NCI-H1092 (cell line): ENCODE data around the gene DGKG.
A peak's percentile ranks its signal among the peaks of the same experiment; 100 is the strongest.

ENCODE experiments used
- DNase-seq: peaks from one replicate; lab custom pipeline; 2025; lab: John Stamatoyannopoulos, UW

Gene DGKG

DNA sequence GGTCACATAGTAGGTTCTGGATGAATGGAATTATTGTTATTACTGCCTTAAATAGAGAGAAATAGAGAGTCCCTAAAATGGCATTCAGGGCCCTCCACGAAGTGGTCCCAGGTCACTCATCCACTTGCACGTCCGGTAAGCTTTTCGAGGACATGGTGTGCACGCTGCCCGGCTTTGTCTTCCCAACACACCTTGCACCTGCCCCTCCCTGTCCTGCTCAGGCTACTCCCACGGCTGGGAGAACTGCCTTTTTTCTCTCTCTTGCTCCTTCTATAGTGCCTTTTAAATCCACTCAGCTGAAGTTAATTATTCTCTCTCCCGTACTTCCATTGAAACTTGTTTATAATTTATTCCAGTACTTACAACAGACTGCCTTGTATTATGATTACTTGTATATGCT lies 5.6 kb upstream of the DGKG start:
- no peak for DNase-seq

DNA sequence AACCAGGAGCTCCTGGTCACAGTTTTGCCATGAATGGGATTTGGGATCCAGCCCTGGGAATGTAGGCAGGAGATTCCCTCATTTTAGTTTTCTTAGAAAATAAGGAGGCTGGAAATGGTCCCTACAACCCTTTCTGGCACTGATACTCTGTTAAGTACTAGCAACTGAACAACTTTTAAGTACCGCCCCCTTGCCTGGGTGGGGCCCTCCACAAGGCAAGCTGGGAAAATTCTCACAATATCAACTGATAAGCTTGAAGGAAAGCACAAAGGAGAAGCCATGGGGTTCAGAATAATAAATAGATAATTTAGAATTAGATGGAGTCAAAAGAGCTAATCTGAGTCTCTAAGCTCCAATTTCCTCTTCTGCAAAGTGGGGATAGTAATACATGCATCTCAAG lies 4.2 kb upstream of the DGKG start:
- no peak for DNase-seq

DNA sequence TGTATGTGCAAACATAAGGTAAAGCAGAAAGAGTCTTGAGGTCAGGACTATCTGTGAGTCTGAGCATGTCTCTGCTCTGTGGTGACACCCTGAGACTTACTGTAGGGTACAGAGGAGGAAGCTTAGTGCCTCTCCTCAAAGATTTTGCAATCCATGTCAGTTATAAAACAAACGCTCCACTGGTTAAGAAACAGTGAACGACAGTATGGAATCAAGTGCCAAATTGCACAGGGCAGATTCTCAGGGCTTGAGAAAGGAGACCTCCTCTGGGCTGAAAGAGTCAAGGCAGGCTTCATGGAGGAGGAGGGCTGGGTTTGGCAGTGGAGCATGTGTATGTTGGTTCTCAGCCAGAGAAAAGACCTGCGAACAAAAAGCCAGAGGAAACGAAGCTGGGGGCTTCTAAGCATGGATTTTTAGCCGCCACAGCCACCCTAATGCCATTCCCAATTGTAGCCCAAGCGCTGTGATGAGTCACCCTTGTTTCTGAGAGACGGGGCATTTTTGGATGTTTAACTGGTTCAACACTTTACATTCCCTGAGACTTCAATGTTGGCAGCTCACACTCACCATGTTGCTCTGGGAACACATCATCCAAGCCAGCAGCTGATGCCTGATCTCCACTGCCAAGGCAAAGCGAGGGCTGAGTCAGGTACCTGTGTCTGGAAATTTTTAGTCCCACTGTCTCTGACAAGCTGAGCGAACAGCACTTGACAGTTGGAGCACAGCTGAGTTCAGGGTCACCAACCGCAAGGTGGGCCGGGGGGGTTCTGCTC lies 3.4 kb upstream of the DGKG start:
- DNase-seq = no peak

DNA sequence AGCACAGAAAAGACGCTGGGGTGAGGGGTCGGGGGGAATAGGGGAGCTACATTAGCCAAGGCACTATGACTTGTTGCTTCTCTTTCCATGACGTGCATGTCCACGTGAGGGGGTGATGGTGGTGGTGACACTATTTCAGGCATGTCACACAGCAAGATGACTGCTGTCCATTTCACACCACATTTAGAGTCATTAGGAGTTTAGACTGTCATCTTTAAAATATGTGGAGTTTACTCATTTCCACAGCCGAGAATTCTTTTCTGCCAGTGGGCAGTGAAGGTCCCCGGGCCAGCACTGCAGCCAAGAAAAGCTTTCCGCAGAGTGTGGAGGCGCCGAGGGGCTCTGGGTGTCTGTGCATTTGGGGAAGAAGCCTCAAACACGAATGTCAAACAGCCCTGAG lies 954 bp upstream of the DGKG start:
- no peak for DNase-seq

DNA sequence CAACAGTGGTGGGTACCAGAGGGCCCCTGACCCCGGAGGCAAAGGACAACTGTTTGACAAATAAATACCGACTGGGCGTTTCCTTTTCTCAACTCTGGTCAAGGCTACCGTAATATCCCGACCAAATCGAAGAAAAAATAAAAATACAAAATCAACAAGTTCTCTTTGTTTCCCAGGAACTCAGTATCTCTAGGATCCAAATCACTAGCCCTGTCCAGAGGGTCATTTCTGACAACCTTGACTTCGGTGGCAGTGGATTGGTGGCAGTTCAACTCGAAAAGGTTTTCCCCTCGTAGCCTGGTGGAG lies 456 bp upstream of the DGKG start:
- no peak for DNase-seq

DNA sequence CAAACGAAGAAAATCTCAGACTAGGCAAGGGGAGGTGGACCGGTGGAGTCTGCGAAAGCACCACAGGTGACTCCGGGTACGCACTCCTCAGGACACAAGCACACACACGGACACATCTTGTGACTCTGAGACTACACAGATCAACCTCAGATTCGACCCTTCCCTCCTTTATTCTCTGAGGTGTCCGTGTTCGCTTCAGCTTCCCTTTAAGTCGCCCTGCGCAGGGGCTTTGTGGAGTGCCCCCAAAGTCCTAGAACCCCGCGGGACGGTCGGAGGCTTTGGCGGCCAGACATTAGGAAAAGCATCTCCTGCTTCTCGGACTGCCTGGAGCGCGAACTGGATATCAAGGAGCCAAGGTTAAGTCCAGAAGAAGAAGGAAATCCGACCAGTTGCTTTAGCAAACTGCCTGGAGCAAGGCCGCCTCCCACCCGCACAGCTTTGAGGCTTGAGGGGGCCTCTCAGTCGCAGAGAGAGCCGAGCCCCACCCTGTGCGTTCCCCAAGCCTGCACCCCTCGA lies 730 bp downstream of the DGKG start:
- no peak for DNase-seq

DNA sequence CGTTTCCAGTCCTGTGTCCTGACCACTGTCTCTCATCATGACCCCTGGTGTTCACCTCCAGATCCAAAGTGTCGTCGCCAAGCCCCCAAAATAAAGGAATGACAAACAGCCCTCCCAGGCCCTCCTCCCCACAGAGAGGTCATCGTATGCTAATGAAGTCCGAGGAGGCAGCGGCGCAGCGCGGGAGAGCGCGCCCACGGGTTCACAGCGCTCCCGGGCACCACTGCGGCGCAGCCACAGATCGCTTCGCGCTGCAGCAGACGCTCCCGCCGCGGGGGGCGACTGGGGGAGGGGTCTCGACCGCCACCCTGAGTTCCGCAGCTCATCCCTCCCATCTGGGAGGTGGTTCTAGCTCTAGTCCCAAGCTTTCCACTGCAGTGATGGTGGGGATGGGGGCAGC lies 1.3 kb downstream of the DGKG start:
- no peak for DNase-seq

DNA sequence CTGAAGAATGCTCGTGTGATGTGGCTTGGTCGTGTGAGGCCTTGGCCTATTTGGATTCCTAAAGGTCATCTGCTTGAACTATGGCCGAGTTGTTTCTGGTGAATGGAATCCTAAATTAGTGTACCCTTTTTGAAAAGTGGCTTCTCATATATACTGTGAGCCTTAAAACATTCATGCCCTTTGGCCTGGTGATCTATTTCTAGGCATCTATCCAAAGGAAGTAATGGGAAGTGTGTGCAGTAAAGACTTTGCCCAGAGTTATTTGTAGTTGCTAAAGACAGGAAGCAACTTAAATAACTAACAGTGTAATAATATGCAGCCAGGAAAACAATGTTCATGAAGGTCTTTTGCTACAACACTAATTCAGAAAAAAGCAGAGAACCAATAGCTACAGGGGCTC lies 3.0 kb downstream of the DGKG start:
- no peak for DNase-seq

DNA sequence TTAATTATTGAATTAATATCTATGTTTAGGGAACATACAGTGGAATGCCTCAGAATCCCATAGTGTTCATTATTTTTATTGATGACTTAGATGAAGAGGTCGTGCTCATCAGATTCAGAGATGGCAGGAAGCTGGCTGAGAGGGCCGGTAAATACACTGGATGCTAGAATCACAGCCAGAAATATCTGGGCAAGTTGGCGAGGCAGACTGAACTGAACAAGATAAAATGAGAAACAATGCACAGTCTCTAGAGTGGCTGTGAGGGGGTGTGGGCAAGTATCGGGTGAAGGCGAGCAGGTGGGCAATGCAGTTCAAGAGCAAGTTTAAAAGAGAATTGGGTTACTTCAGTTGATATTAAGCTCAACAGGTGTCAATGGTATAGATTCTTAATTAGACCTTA lies 5.9 kb downstream of the DGKG start:
- DNase-seq = no peak

DNA sequence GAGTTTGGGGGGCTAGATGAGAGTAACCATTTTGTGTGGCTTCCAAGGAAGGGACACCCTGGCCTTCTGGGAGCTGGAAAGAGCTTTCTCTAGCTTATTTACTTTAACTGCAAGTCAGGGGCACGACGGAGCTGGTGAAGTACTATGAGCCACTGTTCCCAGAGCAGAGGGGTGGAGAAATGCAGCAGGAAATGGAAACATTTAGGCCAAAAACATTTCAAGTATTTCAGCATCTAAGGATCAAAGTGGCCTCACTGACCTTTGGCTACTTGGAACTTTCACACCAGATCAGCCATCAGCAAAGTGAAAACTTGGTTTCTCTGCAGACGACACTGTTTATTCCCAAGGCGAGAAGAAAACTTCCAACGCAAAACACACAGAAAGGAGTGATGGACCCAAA lies 7.9 kb downstream of the DGKG start:
- no peak for DNase-seq

DNA sequence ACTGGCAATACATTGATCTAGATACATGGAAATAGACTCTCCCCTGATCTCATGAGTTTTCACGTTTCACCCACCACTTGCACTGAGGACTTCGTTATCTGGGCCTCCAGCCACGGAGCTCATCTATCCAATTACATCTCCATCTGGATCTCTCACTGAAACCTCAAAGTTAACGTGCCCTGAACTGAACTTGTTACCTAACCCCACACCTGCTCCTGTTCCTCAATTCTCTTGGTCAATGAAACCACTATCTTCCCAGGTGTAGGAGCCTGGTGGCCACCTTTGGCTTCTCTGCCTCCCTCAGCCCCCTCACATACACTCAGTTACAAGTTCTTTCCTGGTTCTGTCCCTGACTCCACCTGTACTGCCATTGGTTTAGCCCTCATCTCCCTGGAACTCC lies 9.7 kb downstream of the DGKG start:
- DNase-seq = no peak

DNA sequence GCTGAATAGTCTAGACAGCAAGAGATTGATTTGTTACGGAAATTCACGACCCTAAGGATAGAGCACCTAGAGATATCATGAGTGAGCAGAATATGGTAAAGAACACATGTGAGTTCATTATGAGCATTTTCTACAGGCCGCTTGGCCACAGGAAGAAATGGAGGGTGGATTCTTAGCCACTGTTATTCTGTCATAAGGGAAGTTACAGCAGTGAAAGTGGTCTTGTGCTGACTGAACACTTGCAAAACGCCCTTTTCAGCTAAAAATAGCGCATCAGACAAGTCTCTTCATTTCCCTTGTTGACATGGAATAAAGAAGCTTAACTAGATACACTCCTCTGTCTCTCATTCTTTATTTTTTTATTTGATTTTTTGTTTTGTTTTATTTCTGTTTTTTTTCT lies 19.8 kb downstream of the DGKG start:
- no peak for DNase-seq

DNA sequence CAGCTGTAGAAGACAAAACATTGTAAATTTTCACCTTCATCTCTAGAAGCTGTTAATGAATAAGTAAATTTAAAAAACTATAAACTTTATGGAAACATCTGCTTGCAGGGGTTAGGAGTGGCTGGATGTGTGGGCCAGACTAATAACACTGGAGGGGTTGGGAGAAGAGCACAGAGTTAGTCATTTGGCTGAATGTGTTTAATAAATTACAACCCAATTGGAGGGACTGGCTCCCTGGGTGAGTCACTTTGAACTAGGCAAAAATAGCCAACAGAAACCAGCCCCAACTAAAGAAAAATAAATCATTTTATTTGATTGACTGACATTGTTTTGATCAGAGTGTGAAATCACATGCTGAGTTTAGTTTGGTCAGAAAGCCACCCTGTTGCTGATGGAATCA lies 21.8 kb downstream of the DGKG start:
- no peak for DNase-seq

DNA sequence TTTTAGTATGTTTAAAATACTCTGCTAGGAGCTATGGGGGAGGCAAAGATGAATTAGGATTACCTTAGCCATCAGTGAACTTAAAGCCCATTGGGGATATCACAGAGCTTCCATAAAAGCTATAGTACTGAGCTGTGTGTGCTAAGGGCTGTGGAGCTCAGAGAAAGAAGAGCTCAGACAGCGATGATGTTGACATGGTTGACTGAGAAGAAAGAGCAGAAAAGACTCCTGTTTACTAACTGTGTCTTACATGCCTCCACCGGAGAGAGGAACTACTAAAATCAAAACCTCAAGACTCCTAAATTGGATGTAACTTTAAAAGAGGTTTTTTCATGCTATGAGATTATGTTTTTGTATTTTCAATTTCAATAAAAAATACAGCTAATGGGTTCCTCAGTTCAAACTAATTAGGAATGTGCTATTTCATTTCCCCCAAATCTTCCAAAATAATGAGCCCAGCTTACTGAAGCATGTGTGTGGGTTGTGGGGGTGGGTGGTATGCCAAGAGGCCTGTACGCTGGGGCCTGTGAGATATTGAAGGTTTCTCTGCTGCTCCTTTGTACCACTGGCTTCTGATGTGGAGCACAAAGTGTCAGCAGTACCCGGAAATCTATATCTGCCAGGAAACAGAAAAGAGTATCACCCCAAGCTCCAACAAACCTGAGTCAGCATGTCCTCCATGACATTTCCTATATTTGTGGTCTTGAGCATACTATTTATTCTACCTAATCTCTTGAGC lies 22.7 kb downstream of the DGKG start:
- no peak for DNase-seq

DNA sequence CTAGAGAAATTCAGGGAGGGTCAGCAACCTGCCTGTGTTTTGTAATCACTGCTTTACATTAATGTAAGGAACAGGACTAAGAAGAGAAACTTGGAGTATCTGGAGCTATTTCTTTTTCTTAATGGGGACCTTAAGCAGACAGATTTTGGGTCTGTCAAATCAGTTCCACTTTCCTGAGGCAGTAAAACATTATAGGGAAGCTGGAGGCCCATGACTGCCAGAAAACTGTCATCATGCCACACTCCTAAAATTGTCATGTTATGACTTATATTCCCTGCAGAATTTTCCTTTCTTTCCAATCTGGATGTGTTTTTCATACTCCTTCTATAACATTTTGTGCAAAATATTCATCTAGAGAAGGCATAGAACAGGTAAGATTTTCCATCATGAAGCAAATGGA lies 28.8 kb downstream of the DGKG start:
- no peak for DNase-seq

DNA sequence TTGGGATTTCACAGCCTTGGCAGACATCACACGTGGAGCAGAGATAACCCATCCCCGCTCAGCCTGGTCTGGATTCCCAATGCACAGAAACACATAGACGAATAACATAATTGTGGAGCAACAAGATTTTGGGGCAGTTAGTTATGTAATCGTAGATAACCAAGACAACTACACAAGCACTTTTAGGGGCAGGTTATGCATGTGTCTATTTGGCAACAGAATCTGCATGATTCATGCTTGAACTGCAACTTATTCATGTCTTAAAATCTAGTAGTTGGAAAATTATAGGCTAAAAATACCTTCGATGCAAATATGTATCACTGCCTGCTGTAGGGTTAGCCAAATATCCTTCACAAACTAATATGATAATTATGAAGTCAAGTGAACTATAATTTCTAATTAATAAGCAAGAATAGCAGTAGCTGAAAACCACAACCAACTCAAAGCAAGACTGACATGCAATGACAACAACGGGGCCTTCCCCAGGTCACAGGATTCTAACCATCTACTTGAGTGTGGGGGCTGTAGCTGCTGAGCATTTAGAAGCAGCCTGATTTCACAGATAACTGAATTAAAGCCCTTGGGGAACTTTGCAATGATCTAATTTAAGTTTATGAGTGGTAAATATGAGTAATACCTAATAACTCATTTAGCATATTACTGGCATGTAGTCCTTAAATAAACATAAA lies 31.1 kb downstream of the DGKG start:
- DNase-seq = no peak

DNA sequence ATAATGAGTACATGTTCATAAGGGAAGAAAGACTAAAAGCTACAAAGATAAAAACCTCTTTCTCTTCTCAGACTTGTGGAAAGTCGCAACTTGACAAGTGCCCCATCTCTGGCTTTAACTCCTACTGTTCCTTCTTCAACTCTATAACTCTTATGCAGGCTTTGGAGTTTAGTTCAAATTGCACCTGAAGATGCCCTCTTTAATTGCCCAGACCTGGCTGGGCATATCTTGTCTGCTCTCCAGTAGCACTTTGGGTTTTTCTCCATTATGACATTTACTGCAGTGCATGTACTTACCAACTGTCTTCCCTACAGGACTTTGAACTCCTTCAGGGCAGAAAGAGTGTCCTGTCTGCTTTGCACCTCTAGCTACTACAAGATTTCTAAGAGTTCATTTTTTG lies 32.4 kb downstream of the DGKG start:
- no peak for DNase-seq

DNA sequence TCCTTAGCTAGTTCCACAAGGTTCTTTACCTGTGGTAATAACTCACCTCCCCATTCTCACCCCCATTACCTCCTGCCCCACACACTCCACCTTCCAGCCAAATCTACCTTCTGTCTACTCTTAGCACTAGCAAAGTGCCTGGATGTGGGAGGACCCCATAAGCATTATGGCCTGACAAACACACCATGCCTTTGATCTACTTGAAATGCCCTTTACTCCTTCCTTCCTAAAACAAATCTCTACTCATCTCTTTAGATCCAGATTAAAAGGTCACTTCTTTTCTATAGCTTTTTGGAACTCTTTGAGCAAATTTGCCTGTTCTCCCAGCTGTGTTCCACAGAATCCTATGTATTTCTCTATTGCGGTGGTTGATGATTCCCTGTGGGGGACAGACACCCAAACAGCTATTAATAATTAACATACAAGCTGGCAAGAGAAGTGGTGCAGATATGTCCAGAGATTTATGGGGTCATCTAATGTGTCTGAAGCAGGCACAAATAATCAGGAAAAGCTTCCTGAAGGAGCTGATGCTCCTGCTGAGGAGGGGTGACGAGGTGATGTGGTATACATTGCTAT lies 34.0 kb downstream of the DGKG start:
- DNase-seq = no peak

DNA sequence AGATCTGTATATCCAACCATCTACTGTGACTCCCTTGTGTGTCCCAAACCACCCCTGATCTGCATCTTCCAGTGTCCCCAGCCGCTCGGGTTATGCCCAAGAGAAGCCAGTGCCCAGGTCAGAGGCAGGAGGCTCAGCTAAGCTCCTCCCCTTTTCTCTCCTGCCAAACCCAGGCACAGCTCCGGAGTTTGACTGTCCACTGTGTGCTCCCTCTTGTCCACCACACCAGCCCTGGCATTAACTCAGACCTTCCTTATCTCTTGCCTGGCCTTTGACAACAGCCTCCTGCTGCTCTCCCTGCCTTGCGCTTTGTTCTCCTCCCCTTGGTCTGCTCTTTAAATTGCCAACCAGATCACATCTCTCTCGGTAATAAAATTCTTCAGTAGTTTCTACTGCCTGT lies 39.3 kb downstream of the DGKG start:
- no peak for DNase-seq

DNA sequence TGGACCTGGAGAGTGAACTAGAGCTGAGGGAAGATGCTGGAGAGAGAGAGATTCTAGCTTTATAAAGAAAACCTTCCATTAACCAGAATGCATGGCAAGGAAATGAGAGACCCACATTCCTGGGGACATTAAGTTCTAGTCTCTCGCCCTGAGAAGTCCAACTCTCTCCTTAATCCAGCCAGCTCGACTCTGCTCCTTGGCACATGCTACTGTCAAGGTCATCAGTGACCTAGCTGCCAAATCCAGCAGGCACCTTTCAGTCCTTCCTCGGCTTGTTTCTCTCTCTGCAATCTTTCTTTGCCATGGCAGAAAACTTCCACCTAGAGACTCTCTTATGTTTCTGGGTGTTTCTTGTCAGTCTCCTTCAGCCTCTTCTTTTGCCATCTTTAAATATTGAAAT lies 40.3 kb downstream of the DGKG start:
- no peak for DNase-seq

DNA sequence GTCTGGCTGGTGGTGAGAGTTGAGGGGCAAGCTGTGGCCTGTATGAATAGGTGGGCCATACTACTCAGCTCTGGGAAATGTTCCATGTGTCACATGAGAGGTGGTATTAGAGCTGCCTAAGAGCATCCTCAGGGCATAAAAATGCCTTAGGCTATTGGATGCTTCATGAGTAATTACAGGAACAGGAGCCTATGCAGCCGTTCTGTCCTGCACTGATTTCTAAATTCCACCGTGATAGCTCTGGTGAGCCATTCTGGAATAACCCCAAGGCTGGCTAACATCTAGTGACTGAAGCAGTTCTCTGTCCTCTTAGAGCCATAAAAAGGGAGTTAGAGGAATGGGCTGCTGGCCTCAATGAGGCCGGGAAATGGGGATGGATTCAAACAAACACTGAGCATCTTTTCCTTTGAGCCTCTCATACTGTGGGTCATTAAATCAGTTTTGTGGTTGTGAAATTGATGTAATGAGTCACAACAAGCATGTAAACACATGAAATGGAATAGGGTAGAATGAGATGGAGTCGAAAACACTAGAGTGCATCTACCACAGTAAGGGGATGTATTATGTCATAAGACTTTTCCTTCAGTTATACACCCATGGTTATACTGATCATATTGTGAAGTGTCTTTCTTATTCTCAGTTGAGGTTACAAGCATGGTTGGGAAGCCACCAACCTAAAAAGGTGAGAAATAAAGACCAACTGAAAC lies 41.0 kb downstream of the DGKG start:
- peak; percentile 10 for DNase-seq

DNA sequence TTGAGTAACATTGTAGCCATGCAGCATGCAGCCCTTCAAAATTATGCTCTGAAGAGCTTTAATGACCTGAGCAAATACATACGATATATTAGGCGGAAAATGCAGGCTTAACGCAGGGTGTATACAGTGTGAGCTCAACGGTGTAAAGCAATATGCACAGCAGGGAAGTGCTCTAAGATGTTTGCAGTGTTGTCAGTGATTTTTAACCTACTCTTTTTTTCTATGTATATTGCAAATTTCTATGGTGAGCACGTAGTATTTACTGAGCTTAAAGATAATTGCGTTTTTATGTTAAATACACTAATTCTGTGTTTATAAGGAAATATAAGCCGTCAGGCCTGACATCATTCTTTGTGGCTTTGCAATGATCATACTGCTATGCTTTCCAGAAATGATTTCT lies 42.1 kb downstream of the DGKG start:
- DNase-seq = no peak
